Spinal cord (tissue), 10 donors: ENCODE data around the gene INS. TPM values are rescaled to one million over a fixed set of nuclear protein-coding genes. Genes with fewer than 3 reads are reported as not detected.
A peak's percentile ranks its signal among the peaks of the same experiment; 100 is the strongest.

Experiments used
- DNase-seq, 6 donors: peaks; one replicate each; pipeline versions ENCODE4 v3.0.0 to v3.0.0-alpha.2; 2013 to 2015; ENCODE audit warnings: low spot score in 6 of 6, low read depth in 4 of 6
- H3K27ac ChIP-seq: one replicate; pipeline ENCODE4 v1.5.1; 2013; ENCODE audit warnings: low read depth, low read length, control low read depth
- H3K27me3 ChIP-seq: one replicate; pipeline ENCODE4 v1.6.1; 2013; ENCODE audit warnings: low read length; ENCODE audit not compliant: control insufficient read depth, insufficient read depth
- H3K36me3 ChIP-seq: one replicate; pipeline ENCODE4 v1.6.1; 2013; ENCODE audit warnings: low read length; ENCODE audit not compliant: control insufficient read depth, insufficient read depth
- H3K4me1 ChIP-seq: one replicate; pipeline ENCODE4 v1.6.1; 2013; ENCODE audit warnings: low read length; ENCODE audit not compliant: control insufficient read depth, insufficient read depth
- H3K4me3 ChIP-seq: one replicate; pipeline ENCODE4 v1.5.1; 2013; ENCODE audit warnings: low read depth, low read length, control low read depth
- H3K9me3 ChIP-seq: one replicate; pipeline ENCODE4 v1.6.1; 2013; ENCODE audit warnings: low read length; ENCODE audit not compliant: control insufficient read depth, insufficient read depth
- WGBS: methylation state at CpG from one replicate; pipeline ENCODE4 v1.1.5; 2013; ENCODE audit warnings: missing lambda C conversion rate; ENCODE audit not compliant: insufficient coverage; 5-methylcytosine and 5-hydroxymethylcytosine counted together
- long read RNA-seq, 4 donors: transcript quantifications; one replicate each; lab custom pipeline, GENCODE V29; 2026
- polyA plus RNA-seq, 2 donors: library from polyadenylated mRNA; unstranded; fragments of 120-200 nt; gene quantifications; one replicate each; pipeline ENCODE4 v1.2.1, GENCODE V29; 2013; ENCODE audit not compliant: insufficient read length in 2 of 2
- total RNA-seq, 2 donors: library from RNA; depleted of rRNA in 1 of 2; stranded (reverse); fragments of 120-200 nt in 1 of 2; fragments of >200 nt in 1 of 2; gene quantifications; one replicate each; pipeline versions ENCODE4 v1.2.3 to v1.2.4, GENCODE V29; 2013 to 2014
- donor health status: healthy.

INS gene
- total RNA-seq (not detected), polyA plus RNA-seq (not detected)
- long read RNA-seq, donor 1 = 0 reads
- long read RNA-seq, donor 2 = 0 reads
- long read RNA-seq, donor 3 = 0 reads
- long read RNA-seq, donor 4 = 0 reads

DNA sequence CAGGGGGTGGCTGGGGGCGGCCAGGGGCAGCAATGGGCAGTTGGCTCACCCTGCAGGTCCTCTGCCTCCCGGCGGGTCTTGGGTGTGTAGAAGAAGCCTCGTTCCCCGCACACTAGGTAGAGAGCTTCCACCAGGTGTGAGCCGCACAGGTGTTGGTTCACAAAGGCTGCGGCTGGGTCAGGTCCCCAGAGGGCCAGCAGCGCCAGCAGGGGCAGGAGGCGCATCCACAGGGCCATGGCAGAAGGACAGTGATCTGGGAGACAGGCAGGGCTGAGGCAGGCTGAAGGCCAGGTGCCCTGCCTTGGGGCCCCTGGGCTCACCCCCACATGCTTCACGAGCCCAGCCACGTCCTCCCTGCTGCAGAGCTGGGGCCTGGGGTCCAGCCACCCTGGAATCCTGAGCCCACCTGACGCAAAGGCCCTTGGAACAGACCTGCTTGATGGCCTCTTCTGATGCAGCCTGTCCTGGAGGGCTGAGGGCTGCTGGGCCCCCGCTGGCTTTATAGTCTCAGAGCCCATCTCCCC, at the start of gene INS:
Gene INS, minus strand, starts transcription at position 474 of the 524 bp plus-strand sequence. Its CDS starts 238 bp downstream, at position 236.
- no peak for DNase-seq
- H3K36me3 ChIP-seq = no peaks in the 10 kb centered on the region
- WGBS = 89% methylated on average over 11 of the region's 13 CpGs
- H3K4me1 ChIP-seq = peaks cover 25% of the 10 kb centered on the region
- no peak within 1 kb of the TSS for H3K27ac ChIP-seq
- H3K4me3 ChIP-seq = no peak within 1 kb of the TSS
- no peaks in the 10 kb centered on the region for H3K9me3 ChIP-seq
- H3K27me3 ChIP-seq = no peaks in the 10 kb centered on the region

DNA sequence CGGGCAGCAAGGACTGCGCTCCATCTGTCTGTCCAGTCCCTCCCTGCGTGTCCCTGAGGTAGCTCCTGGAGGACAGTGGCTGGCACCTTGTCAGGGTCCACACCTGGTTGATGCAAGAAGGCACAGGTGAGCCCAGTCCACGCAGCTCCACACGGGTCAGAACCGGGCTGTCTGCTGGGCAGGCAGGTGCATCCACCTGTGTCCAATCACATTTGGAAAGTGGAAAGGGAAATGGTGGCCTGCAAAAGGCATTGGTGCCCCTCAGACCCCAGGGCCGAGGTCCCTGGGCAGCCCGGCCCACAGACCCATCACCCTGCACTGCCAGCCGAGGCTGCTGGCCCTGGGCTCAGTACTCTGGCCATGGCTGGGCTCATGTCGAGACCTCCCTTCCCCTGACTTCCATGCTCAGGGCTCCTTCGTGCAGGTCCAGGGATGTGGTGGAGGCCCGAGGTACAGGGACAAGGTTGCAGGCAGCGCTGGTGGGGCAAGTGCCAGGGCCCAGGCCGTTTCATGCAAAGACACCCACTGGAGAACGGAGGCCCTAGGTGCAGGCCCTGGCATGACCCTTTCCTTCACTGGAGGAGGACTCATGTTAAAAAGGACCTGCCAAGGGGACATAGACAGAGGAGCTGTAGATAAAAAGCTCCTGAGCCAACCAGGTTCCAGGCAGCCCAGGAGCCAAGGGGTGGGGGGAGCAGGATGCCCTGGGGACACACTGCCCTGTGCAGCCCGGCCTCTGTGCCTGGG, 49.5 kb upstream of the INS start:
- Histone ChIP-seq H3K27ac (no peak overlapping the region), H3K4me3 (no peak overlapping the region), H3K4me1 (peaks cover 57% of the 10 kb centered on the region), H3K9me3 (no peaks in the 10 kb centered on the region), H3K27me3 (peaks cover 3% of the 10 kb centered on the region), H3K36me3 (no peaks in the 10 kb centered on the region)
- 72% methylated on average over 14 of the region's 16 CpGs for WGBS
- no peak for DNase-seq

GRCh38 chr11:2209900-2210321, 48.9 kb upstream of the INS start:
- no peaks in the 10 kb centered on the region for H3K36me3 ChIP-seq
- H3K4me3 ChIP-seq = no peak overlapping the region
- no peaks in the 10 kb centered on the region for H3K9me3 ChIP-seq
- H3K4me1 ChIP-seq = peaks cover 56% of the 10 kb centered on the region
- peaks cover 3% of the 10 kb centered on the region for H3K27me3 ChIP-seq
- H3K27ac ChIP-seq = no peak overlapping the region
- WGBS = 77% methylated on average over 10 of the region's 12 CpGs
- no peak for DNase-seq

GRCh38 chr11:2209370-2209801, 48.4 kb upstream of the INS start:
- H3K27ac ChIP-seq = no peak overlapping the region
- H3K4me3 ChIP-seq = no peak overlapping the region
- no peaks in the 10 kb centered on the region for H3K9me3 ChIP-seq
- no peaks in the 10 kb centered on the region for H3K36me3 ChIP-seq
- peaks cover 51% of the 10 kb centered on the region for H3K4me1 ChIP-seq
- 91% methylated on average over 9 of the region's 11 CpGs for WGBS
- DNase-seq = no peak
- H3K27me3 ChIP-seq = peaks cover 3% of the 10 kb centered on the region

GRCh38 chr11:2208691-2209369, 47.8 kb upstream of the INS start:
- peaks cover 49% of the 10 kb centered on the region for H3K4me1 ChIP-seq
- no peaks in the 10 kb centered on the region for H3K36me3 ChIP-seq
- H3K9me3 ChIP-seq = no peaks in the 10 kb centered on the region
- WGBS = 71% methylated on average over 24 of the region's 24 CpGs
- DNase-seq = peak in 1 of 6 donors; percentile 23
- H3K27me3 ChIP-seq = peaks cover 3% of the 10 kb centered on the region
- H3K4me3 ChIP-seq = no peak overlapping the region
- H3K27ac ChIP-seq = no peak overlapping the region

DNA sequence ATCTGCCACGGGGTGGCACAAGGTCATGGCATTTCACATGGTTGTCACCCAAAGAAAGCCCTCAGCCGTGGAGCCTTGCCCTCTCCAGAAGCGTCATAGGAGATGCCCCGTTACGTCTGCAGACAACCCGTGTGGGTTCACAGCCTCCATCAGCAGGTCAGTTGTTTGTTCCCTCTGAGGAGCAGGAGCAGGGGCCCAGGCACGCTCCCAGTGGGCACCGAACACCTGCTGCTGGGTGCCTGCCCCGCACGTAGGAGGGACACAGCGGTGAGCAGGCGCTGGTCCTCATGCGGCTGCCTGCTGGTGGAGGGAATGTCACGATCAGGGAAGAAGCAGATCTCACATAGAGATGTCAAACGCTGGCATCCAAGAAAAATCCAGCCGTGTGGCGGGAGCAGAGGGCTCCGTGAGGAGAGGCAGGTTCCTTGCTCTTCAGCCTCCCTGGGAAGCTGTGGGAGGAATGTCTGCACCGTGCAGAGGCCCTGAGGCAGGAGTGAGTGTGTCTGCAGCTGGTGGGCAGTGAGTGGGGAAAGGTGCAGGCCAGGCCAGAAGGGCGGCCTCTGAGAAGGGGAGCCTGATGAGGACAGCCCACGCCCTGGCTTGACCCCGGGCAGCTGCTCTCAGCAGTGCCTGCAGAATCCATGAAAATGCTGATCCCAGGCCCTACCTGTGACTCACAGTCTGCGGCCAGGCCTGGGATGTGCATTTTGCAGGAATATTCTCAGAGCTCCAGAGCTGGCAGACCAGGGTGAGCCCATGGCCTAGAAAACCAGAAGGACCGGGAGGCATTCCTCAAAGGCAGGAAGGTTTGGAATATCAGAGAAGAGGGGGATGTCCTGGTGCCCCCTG, 47.0 kb upstream of the INS start:
- WGBS = 76% methylated on average over 22 of the region's 24 CpGs
- H3K4me1 ChIP-seq = peaks cover 46% of the 10 kb centered on the region
- DNase-seq = no peak
- H3K27me3 ChIP-seq = peaks cover 3% of the 10 kb centered on the region
- no peak overlapping the region for H3K4me3 ChIP-seq
- no peak overlapping the region for H3K27ac ChIP-seq
- H3K9me3 ChIP-seq = no peaks in the 10 kb centered on the region
- H3K36me3 ChIP-seq = no peaks in the 10 kb centered on the region

- Histone ChIP-seq H3K9me3 (no peaks in the 10 kb centered on the region), H3K27ac (no peak overlapping the region), H3K4me3 (no peak overlapping the region), H3K4me1 (peaks cover 38% of the 10 kb centered on the region), H3K36me3 (no peaks in the 10 kb centered on the region), H3K27me3 (peaks cover 3% of the 10 kb centered on the region)
- DNase-seq = no peak
- 94% methylated on average over 10 of the region's 11 CpGs for WGBS
Observed at GRCh38 chr11:2207212-2207611, 46.2 kb upstream of the INS start.

- DNase-seq = no peak
- 82% methylated on average over 8 of the region's 12 CpGs for WGBS
- H3K27me3 ChIP-seq = peaks cover 3% of the 10 kb centered on the region
Observed at GRCh38 chr11:2205981-2206690, 45.1 kb upstream of the INS start.

More at GRCh38 chr11:2205981-2206690, 45.1 kb upstream of the INS start:
- no peaks in the 10 kb centered on the region for H3K36me3 ChIP-seq
- no peak overlapping the region for H3K27ac ChIP-seq
- no peak overlapping the region for H3K4me3 ChIP-seq
- peaks cover 30% of the 10 kb centered on the region for H3K4me1 ChIP-seq
- H3K9me3 ChIP-seq = no peaks in the 10 kb centered on the region
